ENCODE data around the gene MT1A.
"Not testable (repeated sequence)": the region's sequence is repeated elsewhere in the genome, so short reads cannot be mapped to it uniquely, and the experiment has no call there.

MT1A gene

DNA sequence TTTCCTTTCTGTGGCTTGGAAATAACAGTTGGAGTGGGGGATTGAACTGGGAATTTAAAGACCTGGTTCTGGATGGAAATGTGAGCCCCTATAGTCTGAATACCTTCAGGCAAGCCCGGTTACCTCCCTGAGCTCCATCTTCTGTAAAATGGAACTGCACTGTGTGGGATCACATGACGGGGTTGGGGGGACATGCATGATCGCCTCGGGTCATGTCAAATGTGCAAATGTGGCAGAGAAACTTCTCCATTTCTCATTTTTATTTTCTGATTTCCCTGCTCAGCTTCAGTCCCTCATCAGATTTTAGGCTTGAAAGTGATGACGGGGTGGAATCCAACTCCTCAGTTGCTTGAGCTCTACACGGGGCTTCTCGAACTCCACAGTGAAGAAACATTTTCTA lies 14.8 kb downstream of the MT1A start:
- ATAC-seq (no peak), DNase-seq (no peak)
- Mint-ChIP-seq H3K27me3 (peaks cover 38% of the 10 kb centered on the region), H3K27ac (no peak overlapping the region), H3K9me3 (no peaks in the 10 kb centered on the region), H3K4me3 (no peak overlapping the region), H3K4me1 (peaks cover 8% of the 10 kb centered on the region)

DNA sequence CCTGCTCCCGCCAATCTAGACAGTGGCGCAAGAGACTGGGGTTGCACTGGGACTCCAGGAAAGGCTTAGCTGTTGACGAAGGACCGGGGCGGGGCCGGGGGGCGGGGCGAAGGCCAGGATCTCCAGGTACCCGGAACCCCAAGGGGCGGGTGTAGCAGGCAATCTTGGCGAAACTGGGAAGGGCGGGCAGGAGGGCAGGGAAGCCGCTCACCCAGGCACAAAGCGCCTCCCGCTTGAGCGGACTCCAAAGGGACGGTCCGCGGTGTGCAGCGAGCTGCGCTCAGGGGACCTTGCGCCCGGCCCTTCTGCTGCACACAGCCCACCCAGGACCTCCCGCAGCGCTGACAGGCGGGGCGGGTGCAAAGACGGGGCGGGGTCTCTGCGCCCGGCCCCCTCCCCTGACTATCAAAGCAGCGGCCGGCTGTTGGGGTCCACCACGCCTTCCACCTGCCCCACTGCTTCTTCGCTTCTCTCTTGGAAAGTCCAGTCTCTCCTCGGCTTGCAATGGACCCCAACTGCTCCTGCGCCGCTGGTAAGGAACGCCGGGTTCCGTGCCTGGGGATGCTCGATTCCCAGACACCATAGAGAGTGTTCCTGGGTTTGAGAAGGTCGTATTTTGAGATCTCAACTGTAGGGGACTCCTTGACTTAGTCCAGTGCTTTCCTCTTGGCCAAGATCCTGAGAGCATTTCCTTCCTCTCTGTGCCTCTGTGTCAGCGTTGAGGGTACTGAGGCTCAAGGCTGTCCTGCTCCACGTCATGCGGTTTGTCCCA lies 19.3 kb downstream of the MT1A start, which contains the start of gene MT1F:
MT1F (plus strand) TSS at position 405 of the 772 bp plus-strand sequence; CDS start at position 505, 100 bp downstream.
- H3K27ac Mint-ChIP-seq, result peak within 1 kb of the TSS; percentile 77 to 91

DNA sequence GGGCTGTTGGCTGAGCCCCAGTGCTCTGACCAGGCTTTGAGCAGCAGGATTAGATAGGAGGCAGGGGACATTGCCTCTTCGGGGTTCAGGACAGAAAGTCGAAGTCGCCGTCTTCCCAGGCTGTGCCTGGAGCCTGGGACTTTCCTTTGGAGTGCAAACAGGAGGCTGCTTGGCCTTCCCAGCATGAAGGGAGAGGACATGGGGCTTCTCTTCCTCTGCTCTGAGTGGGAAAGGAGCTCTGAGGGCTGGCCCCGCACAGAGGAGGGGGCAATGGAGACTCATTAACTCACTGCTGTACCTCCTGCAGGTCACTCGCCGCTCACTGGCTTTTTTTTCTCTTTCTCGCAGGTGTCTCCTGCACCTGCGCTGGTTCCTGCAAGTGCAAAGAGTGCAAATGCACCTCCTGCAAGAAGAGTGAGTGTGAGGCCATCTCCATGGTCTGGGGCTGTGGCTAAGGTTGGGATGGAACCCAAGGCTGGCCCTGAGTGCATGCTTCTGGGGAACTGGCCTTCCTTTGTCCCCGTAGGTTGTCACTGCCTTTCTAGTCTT lies 19.9 kb downstream of the MT1A start:
- peak overlapping the region in 1 of 2 donors; percentile 77 for H3K27ac Mint-ChIP-seq
- no peak for DNase-seq
- H3K4me3 Mint-ChIP-seq, result peak overlapping the region; percentile 96 to 97
- no peaks in the 10 kb centered on the region for H3K27me3 Mint-ChIP-seq
- H3K4me1 Mint-ChIP-seq, result peaks cover 39% of the 10 kb centered on the region
- ATAC-seq, result no peak
- H3K9me3 Mint-ChIP-seq, result no peaks in the 10 kb centered on the region

More for the DNA sequence above, 19.3 kb downstream of the MT1A start, which contains the start of gene MT1F:
- Mint-ChIP-seq H3K27me3 (peaks cover 5% of the 10 kb centered on the region), H3K9me3 (no peaks in the 10 kb centered on the region), H3K4me3 (peak within 1 kb of the TSS; percentile 96 to 97), H3K4me1 (peaks cover 36% of the 10 kb centered on the region)
- ATAC-seq (peak; percentile 80), DNase-seq (peak; percentile 43 to 80)

DNA sequence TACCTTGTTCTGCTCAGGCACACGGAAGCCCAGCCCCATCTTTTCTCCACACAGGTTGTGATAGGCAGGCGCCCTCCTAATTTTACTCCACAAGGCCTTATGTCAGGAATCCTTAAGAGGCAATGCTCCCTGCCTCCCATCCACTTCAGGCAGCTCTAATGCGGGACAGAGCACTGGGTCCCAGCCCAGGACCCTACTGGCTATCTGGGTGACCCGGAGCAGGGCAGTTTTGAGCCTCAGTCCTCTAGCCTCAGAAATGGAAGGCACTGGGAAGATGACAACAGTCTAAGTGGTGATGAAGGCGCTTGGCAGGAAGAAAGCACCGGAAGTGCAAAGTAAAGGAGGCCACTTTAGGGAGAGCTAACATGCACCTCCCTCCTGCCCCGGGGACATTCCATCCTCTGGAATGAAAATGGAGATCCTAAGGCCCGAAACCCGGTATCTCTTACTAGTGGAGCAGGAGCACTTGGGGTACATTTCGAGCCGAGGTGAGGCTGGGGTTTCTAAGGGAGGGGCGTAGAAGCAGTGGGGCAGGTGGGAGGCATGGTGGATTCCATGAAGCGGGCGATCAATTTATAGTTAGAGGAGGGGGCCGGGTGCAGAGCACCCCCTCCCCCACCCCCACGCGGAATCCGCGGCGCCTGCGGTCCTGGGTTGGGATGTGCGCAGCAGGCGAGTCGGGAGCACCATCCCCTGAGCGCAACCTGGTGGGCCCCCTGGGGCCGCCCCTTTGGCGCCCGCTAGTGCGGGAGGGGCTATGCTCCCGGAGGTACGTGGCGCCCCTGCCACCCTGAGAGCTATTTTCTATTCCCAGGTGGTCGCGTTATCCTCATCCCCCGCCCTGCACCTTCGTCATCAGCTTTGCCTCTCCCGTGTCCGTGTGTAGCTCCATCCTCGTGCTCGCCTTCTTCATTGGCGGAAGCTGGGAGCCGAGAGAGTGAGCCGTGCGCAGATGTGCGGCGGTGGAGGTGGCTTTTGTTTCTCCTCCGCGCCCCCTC lies 24.2 kb downstream of the MT1A start:
- ATAC-seq (peak; percentile 61), DNase-seq (peak in 1 of 2 donors; percentile 47)
- Mint-ChIP-seq H3K4me3 (peak overlapping the region; percentile 94), H3K9me3 (no peaks in the 10 kb centered on the region), H3K27me3 (peaks cover 24% of the 10 kb centered on the region), H3K4me1 (peaks cover 40% of the 10 kb centered on the region), H3K27ac (peak overlapping the region; percentile 95 to 97)

DNA sequence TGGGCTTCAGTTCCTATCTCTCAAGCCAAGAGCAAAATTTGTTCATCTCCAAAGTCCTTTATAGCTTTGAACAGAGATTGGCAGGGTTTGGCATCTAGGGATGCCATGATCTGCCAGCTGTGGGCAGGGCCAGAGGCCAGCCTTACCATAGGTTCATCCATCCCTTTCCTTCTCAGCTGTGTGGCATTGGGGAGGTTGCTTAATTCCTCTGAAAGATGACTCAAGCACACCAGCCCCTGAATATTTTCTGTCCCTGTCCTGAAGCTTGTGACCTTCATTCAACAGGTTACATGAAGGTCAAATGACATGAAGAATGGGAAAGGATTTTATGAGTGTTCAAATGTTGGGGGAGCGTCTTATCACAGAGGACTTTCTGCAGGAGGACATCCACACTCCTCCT lies 26.0 kb downstream of the MT1A start:
- no peak overlapping the region for H3K4me3 Mint-ChIP-seq
- H3K27ac Mint-ChIP-seq, result no peak overlapping the region
- ATAC-seq, result no peak

DNA sequence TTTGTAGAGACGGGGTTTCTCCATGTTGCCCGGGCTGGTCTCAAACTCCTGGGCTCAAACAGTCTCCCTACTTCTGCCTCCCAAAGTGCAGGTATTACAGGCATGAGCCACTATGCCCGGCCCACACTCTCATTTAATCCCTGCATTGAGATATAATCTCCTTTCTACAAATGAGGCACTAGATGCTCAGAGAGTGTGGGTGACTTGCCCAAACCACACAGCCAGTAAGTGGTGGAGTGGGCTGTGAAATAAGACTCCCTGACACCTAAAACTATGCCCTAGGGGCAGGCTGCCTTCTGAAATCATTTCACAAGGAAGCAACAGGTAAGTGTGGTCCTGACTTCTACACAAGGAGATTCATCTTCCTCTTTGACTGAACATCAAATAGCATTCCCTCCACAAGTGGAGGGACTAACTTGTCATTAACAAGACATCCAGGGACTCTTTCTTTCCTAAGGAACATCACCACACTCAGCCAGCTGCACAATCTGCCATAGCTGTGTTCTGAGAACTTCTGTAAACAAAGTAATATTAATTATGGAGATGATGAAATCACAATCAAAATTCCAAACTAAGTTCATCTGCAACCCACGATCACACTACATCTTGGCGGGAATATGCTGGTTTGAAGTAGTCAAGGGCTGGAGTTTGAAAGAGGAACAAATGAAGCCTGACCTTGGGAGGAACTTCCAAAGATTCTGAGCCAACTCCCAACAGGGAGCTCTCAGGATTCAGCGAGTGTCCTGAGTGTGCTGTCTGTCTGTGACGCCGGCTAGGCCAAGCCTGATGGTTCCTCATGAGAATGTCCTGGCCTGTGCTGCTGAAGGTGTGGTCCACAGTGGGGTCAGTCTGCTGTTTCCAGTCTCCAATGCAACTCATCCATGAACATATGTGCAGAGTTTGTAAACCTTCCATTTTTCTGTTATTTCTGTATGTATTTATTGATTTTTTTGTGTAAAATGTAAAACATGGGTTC lies 27.1 kb downstream of the MT1A start:
- not testable (repeated sequence) for H3K9me3 Mint-ChIP-seq, DNase-seq, H3K4me3 Mint-ChIP-seq, H3K27ac Mint-ChIP-seq, ATAC-seq
- Mint-ChIP-seq H3K27me3 (peaks cover 53% of the 10 kb centered on the region), H3K4me1 (peaks cover 51% of the 10 kb centered on the region)

More for the DNA sequence above, 26.0 kb downstream of the MT1A start:
- Mint-ChIP-seq H3K4me1 (peaks cover 44% of the 10 kb centered on the region), H3K9me3 (no peaks in the 10 kb centered on the region), H3K27me3 (peaks cover 42% of the 10 kb centered on the region)
- DNase-seq, result no peak

DNA sequence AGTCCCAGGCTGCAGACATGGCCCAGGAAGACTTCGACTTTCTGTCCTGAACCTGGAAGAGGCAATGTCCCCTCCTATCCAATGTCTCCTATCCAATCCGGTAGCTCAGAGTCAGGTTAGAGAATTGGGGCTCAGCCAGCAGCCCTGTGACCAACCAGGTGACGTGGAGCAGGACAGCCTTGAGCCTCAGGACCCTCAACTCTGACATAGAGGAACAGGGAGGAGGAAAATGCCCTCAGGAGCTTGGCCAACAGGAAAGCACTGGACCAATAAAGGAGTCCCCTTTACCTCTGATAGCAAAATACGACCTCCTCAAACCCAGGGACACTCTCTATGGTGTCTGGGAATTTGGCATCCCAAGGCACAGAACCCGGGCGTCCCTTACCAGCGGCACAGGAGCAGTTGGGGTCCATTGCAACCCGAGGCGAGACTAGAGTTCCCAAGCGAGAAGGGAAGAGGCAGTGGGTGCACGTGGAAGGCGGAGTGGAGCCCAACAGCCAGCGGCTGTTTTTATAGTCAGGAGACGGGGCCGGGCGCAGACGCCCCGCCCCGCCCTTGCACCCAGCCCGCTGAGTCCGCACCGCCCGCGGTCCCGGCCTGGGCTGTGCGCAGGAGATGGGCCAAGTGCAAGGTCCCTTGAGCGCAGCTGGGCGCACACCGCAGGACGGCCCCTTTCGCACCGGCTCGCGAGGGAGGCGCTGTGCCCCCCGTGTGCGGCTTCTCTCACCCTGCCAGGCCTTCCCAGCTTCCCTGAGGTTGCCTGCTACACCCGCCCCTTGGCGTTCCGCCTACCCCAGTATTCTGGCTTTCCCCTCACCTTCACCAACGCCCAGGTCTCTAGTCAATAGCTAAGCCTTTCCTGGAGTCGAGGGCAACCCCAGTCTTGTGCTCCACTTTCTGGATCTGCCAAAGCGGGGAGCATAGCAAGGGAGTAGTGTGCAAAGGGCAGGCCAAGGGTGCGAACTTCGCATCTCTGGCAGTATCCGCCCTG lies 29.4 kb downstream of the MT1A start, which contains the start of gene MT1G:
MT1G (minus strand) TSS at position 485 of the 991 bp plus-strand sequence; CDS start at position 413, 72 bp downstream.
- peaks cover 68% of the 10 kb centered on the region for H3K27me3 Mint-ChIP-seq
- H3K9me3 Mint-ChIP-seq, result no peaks in the 10 kb centered on the region
- H3K27ac Mint-ChIP-seq, result peak within 1 kb of the TSS; percentile 74 to 81
- H3K4me3 Mint-ChIP-seq, result peak within 1 kb of the TSS; percentile 71 to 78
- peaks cover 36% of the 10 kb centered on the region for H3K4me1 Mint-ChIP-seq
- ATAC-seq (peak; percentile 75), DNase-seq (peak in 1 of 2 donors; percentile 66)

DNA sequence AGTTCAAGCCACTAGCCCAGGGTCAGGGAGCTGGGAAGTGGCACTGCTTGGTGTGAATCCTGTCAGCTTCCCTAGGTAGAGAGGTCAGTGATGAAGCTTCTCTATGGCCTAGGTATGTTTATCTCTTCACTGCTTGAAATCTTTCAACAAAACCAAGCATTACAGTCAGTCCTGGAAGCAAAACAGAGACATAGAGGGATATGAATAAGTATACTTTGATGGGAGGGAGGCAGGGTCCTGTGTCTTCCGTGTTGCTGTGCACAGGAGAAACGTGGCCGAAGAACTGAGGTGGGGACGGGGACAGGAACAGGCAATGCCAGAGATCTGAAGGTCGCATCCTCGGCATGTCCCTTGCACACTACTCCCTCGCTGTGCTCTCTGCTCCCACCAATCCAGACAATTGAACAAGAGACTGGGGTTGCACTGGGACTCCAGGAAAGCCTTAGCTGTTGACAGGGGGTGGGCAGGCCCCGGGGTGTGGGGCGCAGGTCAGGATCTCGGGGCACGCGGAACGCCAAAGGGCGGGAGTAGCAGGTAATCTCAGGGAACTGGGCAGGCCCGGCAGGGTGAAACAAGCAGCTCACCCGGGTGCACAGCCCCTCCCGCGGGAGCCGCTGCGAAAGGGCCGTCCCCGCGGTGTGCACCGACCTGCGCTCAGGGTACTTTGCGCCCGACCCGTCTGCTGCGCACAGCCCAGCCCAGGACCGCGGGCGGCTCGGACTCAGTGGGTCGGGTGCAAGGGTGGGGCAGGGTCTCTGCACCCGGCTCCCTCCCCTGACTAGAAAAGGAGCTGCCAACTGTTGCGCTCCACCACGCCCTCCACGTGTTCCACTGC lies 30.8 kb downstream of the MT1A start, which contains the start of gene MT1H:
MT1H (plus strand) TSS at position 810 of the 835 bp plus-strand sequence. CDS start 71 bp downstream, outside the sequence.
- DNase-seq (peak; percentile 28 to 59), ATAC-seq (peak; percentile 56)
- Mint-ChIP-seq H3K9me3 (no peaks in the 10 kb centered on the region), H3K4me3 (peak within 1 kb of the TSS; percentile 71 to 81), H3K27ac (peak within 1 kb of the TSS in 1 of 2 donors; percentile 57), H3K4me1 (peaks cover 33% of the 10 kb centered on the region), H3K27me3 (peaks cover 68% of the 10 kb centered on the region)

DNA sequence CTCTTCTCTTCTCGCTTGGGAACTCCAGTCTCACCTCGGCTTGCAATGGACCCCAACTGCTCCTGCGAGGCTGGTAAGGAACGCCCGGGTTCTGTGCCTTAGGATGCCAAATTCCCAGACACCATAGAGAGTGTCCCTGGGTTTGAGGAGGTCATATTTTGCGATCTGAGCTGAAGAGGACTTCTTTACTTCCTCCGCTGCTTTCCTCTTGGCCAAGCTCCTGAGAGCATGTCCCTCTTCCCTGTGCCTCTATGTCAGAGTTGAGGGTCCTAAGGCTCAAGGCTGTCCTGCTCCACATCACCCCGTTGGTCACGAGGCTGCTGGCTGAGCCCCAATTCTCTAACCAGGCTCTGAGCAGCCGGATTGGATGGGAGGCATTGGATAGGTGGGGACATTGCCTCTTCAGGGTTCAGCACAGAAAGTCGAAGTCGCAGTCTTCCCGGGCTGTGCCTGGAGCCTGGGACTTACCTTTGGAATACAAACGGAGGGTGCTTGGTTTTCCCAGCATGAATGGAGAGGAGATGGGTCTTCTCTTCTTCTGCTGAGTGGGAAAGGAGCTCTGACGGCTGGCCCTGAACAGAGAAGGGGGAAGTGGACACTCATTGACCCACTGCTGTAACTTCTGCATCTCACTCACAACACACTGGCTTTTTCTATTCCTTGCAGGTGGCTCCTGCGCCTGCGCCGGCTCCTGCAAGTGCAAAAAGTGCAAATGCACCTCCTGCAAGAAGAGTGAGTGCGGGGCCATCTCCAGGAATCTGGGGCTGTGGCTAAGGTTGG lies 31.6 kb downstream of the MT1A start:
- H3K27me3 Mint-ChIP-seq, result peaks cover 67% of the 10 kb centered on the region

DNA sequence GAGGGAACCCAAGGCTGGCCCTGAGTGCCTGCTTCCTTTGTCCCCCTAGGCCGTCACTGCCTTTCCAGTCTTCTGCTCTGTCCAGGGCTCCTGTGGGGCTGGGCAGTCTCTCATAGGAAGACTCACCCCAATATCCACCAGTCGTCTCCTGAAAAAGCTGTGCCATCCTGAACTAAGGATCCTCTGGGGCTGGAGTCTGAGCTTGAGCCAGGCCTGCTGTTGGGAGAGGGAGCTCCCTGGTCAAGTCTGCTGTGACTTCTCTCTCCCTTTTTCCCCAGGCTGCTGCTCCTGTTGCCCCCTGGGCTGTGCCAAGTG lies 32.1 kb downstream of the MT1A start:
- Mint-ChIP-seq H3K4me3 (peak overlapping the region; percentile 25 to 63), H3K27ac (no peak overlapping the region), H3K27me3 (peaks cover 61% of the 10 kb centered on the region), H3K9me3 (no peaks in the 10 kb centered on the region), H3K4me1 (peaks cover 44% of the 10 kb centered on the region)
- ATAC-seq, result no peak
- no peak for DNase-seq

More for the DNA sequence above, 31.6 kb downstream of the MT1A start:
- H3K9me3 Mint-ChIP-seq, result no peaks in the 10 kb centered on the region
- peaks cover 39% of the 10 kb centered on the region for H3K4me1 Mint-ChIP-seq
- H3K4me3 Mint-ChIP-seq, result peak overlapping the region; percentile 71 to 81
- no peak for ATAC-seq
- H3K27ac Mint-ChIP-seq, result no peak overlapping the region
- no peak for DNase-seq

DNA sequence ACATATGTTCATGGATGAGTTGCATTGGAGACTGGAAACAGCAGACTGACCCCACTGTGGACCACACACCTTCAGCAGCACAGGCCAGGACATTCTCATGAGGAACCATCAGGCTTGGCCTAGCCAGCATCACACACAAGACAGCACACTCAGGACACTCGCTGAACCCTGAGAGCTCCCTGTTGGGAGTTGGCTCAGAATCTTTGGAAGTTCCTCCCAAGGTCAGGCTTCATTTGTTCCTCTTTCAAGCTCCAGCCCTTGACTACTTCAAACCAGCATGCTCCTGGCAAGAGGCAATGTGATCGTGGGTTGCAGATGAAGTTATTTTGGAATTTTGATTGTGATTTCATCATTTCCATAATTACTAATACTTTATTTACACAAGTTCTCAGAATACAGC lies 33.2 kb downstream of the MT1A start:
- H3K4me3 Mint-ChIP-seq, ATAC-seq, H3K27ac Mint-ChIP-seq, H3K9me3 Mint-ChIP-seq, DNase-seq: not testable (repeated sequence)
- peaks cover 55% of the 10 kb centered on the region for H3K4me1 Mint-ChIP-seq
- H3K27me3 Mint-ChIP-seq, result peaks cover 54% of the 10 kb centered on the region

DNA sequence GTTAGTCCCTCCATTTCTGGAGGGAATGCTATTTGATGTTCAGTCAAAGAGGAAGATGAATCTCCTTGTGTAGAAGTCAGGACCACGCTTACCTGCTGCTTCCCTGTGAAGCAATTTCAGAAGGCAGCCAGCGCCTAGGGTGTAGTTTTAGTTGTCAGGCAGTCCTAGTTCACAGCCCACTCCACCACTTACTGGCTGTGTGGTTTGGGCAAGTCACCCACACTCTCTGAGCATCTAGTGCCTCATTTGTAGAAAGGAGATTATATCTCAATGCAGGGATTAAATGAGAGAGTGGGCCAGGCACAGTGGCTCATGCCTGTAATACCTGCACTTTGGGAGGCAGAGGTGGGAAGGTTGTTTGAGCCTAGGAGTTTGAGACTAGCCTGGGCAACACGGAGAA lies 33.7 kb downstream of the MT1A start:
- H3K27ac Mint-ChIP-seq, ATAC-seq, H3K4me3 Mint-ChIP-seq, H3K9me3 Mint-ChIP-seq, DNase-seq: not testable (repeated sequence)
- H3K4me1 Mint-ChIP-seq, result peaks cover 60% of the 10 kb centered on the region
- H3K27me3 Mint-ChIP-seq, result peaks cover 49% of the 10 kb centered on the region
